Measurements from ENCODE around the gene PAX8.

- TF ChIP-seq CTCF (conservative IDR thresholded peaks at IDR 0.05 in 1 of 2, IDR thresholded peaks at IDR 0.05 in 1 of 2; ENCODE audit: low read depth in 1 of 2, low read length in 2 of 2) (no peak), EZH2 (IDR thresholded peaks at IDR 0.05; ENCODE audit: low read length, missing control alignments) (no peak)
Observed at GRCh38 chr2:113216891-113217454, 61.7 kb downstream of the PAX8 start.
